ENCODE measurements around the gene CLDN4. TPM values are rescaled to one million over a fixed set of nuclear protein-coding genes. Genes with fewer than 3 reads are reported as not detected.

CLDN4 gene
- total and polyA plus RNA-seq, 2 experiments from 2014 or later = 11.6 to 19.4 TPM

DNA sequence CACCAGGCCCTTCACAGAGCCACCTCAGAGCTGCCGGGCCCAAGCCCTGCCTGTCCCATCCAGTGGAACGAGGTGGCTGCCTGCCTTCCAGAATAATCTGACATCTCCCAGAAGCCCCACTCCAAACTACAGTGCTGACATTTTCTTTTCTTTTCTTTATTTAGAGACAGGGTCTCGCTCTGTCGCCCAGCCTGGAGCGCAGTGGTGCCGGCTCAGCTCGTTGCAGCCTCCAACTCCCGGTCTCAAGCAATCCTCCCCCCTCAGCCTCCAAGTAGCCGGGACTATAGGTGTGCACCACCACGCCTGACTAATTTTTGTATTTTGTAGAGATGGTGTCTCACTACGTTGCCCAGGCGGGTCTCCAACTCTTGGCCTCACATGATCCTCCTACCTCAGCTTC lies 30.5 kb downstream of the CLDN4 start:
- Histone ChIP-seq H3K4me1 (ENCODE audit: insufficient read depth) (no peaks in the 10 kb centered on the region), H3K79me2 (replicated peaks; ENCODE audit: insufficient read depth) (no peaks in the 10 kb centered on the region), H3K27me3 (ENCODE audit: insufficient read depth) (no peaks in the 10 kb centered on the region), H3K27ac (ENCODE audit: low read depth) (no peak overlapping the region), H3K36me3 (ENCODE audit: insufficient read depth) (no peaks in the 10 kb centered on the region), H3F3A (replicated peaks; ENCODE audit: low read depth) (no peaks in the 10 kb centered on the region), H3K4me2 (no peak overlapping the region), H3K9me2 (ENCODE audit: insufficient read depth) (no peaks in the 10 kb centered on the region), H2AFZ (no peak overlapping the region), H3K4me3 (no peak overlapping the region), H4K20me1 (replicated peaks; ENCODE audit: insufficient read depth) (no peaks in the 10 kb centered on the region)
- Mint-ChIP-seq H3K36me3 (ENCODE audit: low read depth) (no peaks in the 10 kb centered on the region), H3K4me1 (no peaks in the 10 kb centered on the region; the same call in 2 of the 3 replicates), H3K27me3 (ENCODE audit: insufficient read depth, low read depth, poor library complexity) (peaks cover 13% of the 10 kb centered on the region), H3K9me3 (peaks cover 3% of the 10 kb centered on the region), H3K4me3 (no peak overlapping the region), H3K27ac (no peak overlapping the region)
- ATAC-seq (no peak), DNase-seq (ENCODE audit: low spot score) (no peak)
- TF ChIP-seq JUNB (IDR thresholded peaks at IDR 0.05; ENCODE audit: unreplicated experiment) = no peak
- TF ChIP-seq ZNF114 (CRISPR knock-in tag; IDR thresholded peaks at IDR 0.05) = no peak
- no peak for TF ChIP-seq EZH2 (IDR thresholded peaks at IDR 0.05; ENCODE audit: low read depth, unreplicated experiment)
- no peak for TF ChIP-seq CREB1 (CRISPR knock-in tag; IDR thresholded peaks at IDR 0.05; ENCODE audit: low read depth)
- no peak for TF ChIP-seq STAT1 (IDR thresholded peaks at IDR 0.05; ENCODE audit: unreplicated experiment)
- TF ChIP-seq EZH2phosphoT487 (IDR thresholded peaks at IDR 0.05; ENCODE audit: unreplicated experiment) = no peak
- TF ChIP-seq, protein P1, sequence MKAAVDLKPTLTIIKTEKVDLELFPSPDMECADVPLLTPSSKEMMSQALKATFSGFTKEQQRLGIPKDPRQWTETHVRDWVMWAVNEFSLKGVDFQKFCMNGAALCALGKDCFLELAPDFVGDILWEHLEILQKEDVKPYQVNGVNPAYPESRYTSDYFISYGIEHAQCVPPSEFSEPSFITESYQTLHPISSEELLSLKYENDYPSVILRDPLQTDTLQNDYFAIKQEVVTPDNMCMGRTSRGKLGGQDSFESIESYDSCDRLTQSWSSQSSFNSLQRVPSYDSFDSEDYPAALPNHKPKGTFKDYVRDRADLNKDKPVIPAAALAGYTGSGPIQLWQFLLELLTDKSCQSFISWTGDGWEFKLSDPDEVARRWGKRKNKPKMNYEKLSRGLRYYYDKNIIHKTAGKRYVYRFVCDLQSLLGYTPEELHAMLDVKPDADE (IDR thresholded peaks at IDR 0.05) = no peak
- TF ChIP-seq, protein P2, sequence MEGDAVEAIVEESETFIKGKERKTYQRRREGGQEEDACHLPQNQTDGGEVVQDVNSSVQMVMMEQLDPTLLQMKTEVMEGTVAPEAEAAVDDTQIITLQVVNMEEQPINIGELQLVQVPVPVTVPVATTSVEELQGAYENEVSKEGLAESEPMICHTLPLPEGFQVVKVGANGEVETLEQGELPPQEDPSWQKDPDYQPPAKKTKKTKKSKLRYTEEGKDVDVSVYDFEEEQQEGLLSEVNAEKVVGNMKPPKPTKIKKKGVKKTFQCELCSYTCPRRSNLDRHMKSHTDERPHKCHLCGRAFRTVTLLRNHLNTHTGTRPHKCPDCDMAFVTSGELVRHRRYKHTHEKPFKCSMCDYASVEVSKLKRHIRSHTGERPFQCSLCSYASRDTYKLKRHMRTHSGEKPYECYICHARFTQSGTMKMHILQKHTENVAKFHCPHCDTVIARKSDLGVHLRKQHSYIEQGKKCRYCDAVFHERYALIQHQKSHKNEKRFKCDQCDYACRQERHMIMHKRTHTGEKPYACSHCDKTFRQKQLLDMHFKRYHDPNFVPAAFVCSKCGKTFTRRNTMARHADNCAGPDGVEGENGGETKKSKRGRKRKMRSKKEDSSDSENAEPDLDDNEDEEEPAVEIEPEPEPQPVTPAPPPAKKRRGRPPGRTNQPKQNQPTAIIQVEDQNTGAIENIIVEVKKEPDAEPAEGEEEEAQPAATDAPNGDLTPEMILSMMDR (conservative IDR thresholded peaks at IDR 0.05; ENCODE audit: low read depth in 2 of 2) = no peak

DNA sequence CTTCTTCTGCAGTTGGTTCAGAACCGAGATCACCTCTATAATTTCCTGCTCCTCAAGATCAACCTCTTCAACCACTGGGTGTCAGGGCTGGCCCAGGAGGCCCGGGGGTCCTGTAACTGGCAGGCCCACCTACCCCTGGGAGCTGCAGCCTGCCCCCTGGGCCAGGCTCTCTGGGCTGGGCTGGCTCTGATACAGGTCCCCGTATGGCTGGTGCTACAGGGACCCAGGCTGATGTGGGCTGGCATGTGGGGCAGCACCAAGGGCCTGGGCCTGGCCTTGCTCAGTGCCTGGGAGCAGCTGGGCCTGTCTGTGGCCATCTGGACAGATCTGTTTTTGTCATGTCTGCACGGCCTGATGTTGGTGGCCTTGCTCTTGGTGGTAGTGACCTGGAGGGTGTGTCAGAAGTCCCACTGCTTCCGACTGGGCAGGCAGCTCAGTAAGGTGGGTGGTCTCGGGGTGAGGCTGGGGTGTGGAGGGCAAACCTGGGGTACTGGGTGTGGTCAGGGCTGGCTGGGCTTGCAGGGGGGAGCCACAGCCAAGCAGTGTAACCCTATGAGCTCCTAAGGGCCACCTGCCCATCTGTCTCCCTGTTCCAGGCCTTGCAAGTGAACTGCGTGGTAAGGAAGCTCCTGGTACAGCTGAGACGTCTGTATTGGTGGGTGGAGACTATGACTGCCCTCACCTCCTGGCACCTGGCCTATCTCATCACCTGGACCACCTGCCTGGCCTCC lies 34.4 kb downstream of the CLDN4 start:
- Mint-ChIP-seq H3K27ac (no peak overlapping the region), H3K4me1 (peaks cover 11% of the 10 kb centered on the region), H3K36me3 (ENCODE audit: low read depth) (no peaks in the 10 kb centered on the region), H3K27me3 (ENCODE audit: insufficient read depth, low read depth, poor library complexity) (peaks cover 12% of the 10 kb centered on the region), H3K4me3 (no peak overlapping the region), H3K9me3 (no peaks in the 10 kb centered on the region; the same call in 2 of the 3 replicates)
- Histone ChIP-seq H2AFZ (no peak overlapping the region), H4K20me1 (replicated peaks; ENCODE audit: insufficient read depth) (no peaks in the 10 kb centered on the region), H3K27ac (ENCODE audit: low read depth) (no peak overlapping the region), H3K9me2 (ENCODE audit: insufficient read depth) (no peaks in the 10 kb centered on the region), H3K79me2 (replicated peaks; ENCODE audit: insufficient read depth) (no peaks in the 10 kb centered on the region), H3K4me3 (no peak overlapping the region), H3K36me3 (ENCODE audit: insufficient read depth) (no peaks in the 10 kb centered on the region), H3K4me2 (no peak overlapping the region), H3F3A (replicated peaks; ENCODE audit: low read depth) (no peaks in the 10 kb centered on the region), H3K4me1 (ENCODE audit: insufficient read depth) (peaks cover 14% of the 10 kb centered on the region), H3K27me3 (ENCODE audit: insufficient read depth) (no peaks in the 10 kb centered on the region)
- no peak for ATAC-seq
- DNase-seq (ENCODE audit: low spot score) = no peak
- TF ChIP-seq, protein P2 (conservative IDR thresholded peaks at IDR 0.05; ENCODE audit: low read depth in 2 of 2) = 0 out of 4 replicates have a peak, but pooled peaks of 1 of the 2 experiments have one; percentile 10
- no peak for TF ChIP-seq POLR2AphosphoS5 (IDR thresholded peaks at IDR 0.05; ENCODE audit: low read depth)
